Erythroblast (primary cell): ENCODE data around the gene AVPR1A.

Experiments
- GATA1 ChIP-seq: IDR thresholded peaks from 2 replicates; pipeline ENCODE4 v1.6.1; 2011; ENCODE audit warnings: low read depth, mild to moderate bottlenecking, control low read depth, low read length, moderate library complexity
- POLR2A ChIP-seq: IDR thresholded peaks from 2 replicates; pipeline ENCODE4 v1.6.1; 2011; ENCODE audit warnings: mild to moderate bottlenecking, low read length

- TF ChIP-seq POLR2A: no peak
- no peak for TF ChIP-seq GATA1
These were observed 12.5 kb upstream of the AVPR1A start for GRCh38 chr12:63163541-63163940.
